Prostate gland (tissue), 2 donors: ENCODE results near the gene PDZRN3. TPM values are rescaled to one million over a fixed set of nuclear protein-coding genes. Genes with fewer than 3 reads are reported as not detected.

Experiments used
- DNase-seq: peaks from one replicate; pipeline ENCODE4 v3.0.0-alpha.2; 2019; ENCODE audit warnings: low spot score
- H3K27ac ChIP-seq, 2 donors: fragments of 200-600 bp; sonication (generic); 2 replicates each; pipeline ENCODE4 v1.5.1; 2017 to 2019
- H3K27me3 ChIP-seq: fragments of 200-600 bp; sonication (generic); replicated peaks from 2 replicates; pipeline ENCODE4 v1.5.1; 2019; ENCODE audit not compliant: insufficient read depth
- H3K36me3 ChIP-seq, 2 donors: fragments of 200-600 bp; sonication (generic); 1 replicate in 1 of 2; 2 replicates in 1 of 2; pipeline versions ENCODE4 v1.5.1 to v1.8.1; 2017 to 2019
- H3K4me1 ChIP-seq: fragments of 200-600 bp; sonication (generic); replicated peaks from 2 replicates; pipeline ENCODE4 v1.5.1; 2019
- H3K4me3 ChIP-seq, 2 donors: fragments of 200-600 bp; sonication (generic); 2 replicates each; pipeline ENCODE4 v1.5.1; 2017 to 2019
- H3K9me3 ChIP-seq: fragments of 200-600 bp; sonication (generic); 2 replicates; pipeline ENCODE4 v1.5.1; 2017
- CTCF ChIP-seq, 4 experiments: fragments of 200-600 bp in 2 of 4; fragments of 450-650 bp in 2 of 4; sonication (generic) in 2 of 4; IDR thresholded peaks; 1 replicate in 3 of 4; 2 replicates in 1 of 4; pipeline ENCODE4 v1.5.1; 2016 to 2019; ENCODE audit warnings: antibody characterized with exemption in 4 of 4, mild to moderate bottlenecking in 2 of 4, moderate library complexity in 2 of 4
- POLR2A ChIP-seq: fragments of 450-650 bp; IDR thresholded peaks from one replicate; pipeline ENCODE4 v1.6.1; 2016; ENCODE audit warnings: antibody characterized with exemption, mild to moderate bottlenecking
- POLR2AphosphoS5 ChIP-seq: sonication (generic); formaldehyde crosslinking; IDR thresholded peaks from one replicate; pipeline ENCODE4 v1.6.1; 2017; ENCODE audit warnings: antibody characterized with exemption
- WGBS: methylation state at CpG from one replicate; pipeline ENCODE4 v1.1.5; 2018; 5-methylcytosine and 5-hydroxymethylcytosine counted together
- intact Hi-C: fragments of 100-400 bp; cut with DNase I; formaldehyde crosslinking; loops from one replicate; pipeline ENCODE4 v1.14.2; 2022
- total RNA-seq, 2 donors: library from RNA; depleted of rRNA; stranded (reverse); fragments of >200 nt; gene quantifications; one replicate each; pipeline ENCODE4 v1.1.0, GENCODE V29; 2016

Gene PDZRN3
- total RNA-seq, 2 donors from 2014 or later, result 80.9 to 143 TPM

DNA sequence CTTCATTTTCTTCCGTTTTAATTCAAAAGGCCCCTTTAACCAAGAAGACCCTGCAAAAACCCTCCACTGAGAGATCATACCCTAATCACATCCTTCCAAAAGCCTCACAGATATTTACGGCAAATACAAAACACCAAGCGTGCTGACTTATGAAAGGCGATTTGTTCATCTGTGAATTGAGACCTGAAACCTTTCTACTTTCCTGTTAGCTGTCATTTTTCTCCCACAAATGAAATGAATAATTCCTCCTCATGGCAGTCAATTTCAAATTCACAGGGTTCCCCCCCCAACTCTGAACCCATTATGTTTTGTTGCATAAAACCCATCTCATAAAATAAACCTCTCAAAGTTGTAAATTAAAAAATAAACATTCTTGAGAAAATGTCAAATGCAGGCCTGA lies 149.6 kb downstream of the PDZRN3 start:
- H3K4me1 ChIP-seq, result no peaks in the 10 kb centered on the region
- H3K27me3 ChIP-seq, result no peaks in the 10 kb centered on the region
- intact Hi-C loops, result no loop called here
- 91% methylated on average over 4 of the region's 4 CpGs for WGBS
- TF ChIP-seq POLR2A (no peak), CTCF (IDR thresholded peaks at IDR 0.05) (no peak), POLR2AphosphoS5 (no peak)
- no peak overlapping the region for H3K4me3 ChIP-seq
- no peaks in the 10 kb centered on the region for H3K9me3 ChIP-seq
- DNase-seq, result no peak
- H3K27ac ChIP-seq, result no peak overlapping the region
- H3K36me3 ChIP-seq, result no peaks in the 10 kb centered on the region

- Histone ChIP-seq H3K4me1 (no peaks in the 10 kb centered on the region), H3K9me3 (no peaks in the 10 kb centered on the region), H3K27ac (no peak overlapping the region), H3K4me3 (no peak overlapping the region), H3K36me3 (no peaks in the 10 kb centered on the region), H3K27me3 (no peaks in the 10 kb centered on the region)
- intact Hi-C loops, result no loop called here
- TF ChIP-seq POLR2A (no peak), POLR2AphosphoS5 (no peak), CTCF (IDR thresholded peaks at IDR 0.05) (no peak)
- WGBS, result 96% methylated on average over 1 of the region's 1 CpG
- DNase-seq, result no peak
Measured at GRCh38 chr3:73474619-73475018, 150.1 kb downstream of the PDZRN3 start.

DNA sequence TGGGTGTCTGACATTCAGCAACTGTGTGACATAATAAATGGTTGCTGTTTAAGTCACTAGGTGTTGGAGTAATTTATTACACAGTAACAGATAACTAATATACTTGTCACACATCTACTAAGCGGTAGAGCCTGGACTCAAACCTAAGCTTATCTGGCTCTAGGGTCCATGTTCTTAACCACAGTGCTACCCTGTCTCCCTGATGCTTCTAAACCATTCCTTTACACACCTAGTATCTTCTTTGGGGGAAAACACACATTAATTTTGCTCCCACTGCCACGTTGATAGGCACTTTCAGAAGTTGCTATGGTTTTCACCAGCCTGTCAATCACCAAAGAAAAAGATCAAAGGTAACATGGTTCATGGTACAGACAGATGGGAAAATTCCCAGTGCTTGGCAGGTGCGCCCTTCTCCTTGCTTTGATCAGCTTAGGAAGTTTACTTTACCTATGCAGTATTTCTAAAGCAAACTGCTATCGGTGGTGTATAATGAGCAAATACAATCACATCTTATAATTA lies 150.8 kb downstream of the PDZRN3 start:
- no peak overlapping the region for H3K27ac ChIP-seq
- intact Hi-C loops, result no loop called here
- 61% methylated on average over 4 of the region's 4 CpGs for WGBS
- H3K9me3 ChIP-seq, result no peaks in the 10 kb centered on the region
- H3K4me1 ChIP-seq, result no peaks in the 10 kb centered on the region
- DNase-seq, result no peak
- H3K4me3 ChIP-seq, result no peak overlapping the region
- H3K36me3 ChIP-seq, result no peaks in the 10 kb centered on the region
- no peak for TF ChIP-seq CTCF (IDR thresholded peaks at IDR 0.05)
- TF ChIP-seq POLR2A, result no peak
- TF ChIP-seq POLR2AphosphoS5, result no peak
- no peaks in the 10 kb centered on the region for H3K27me3 ChIP-seq

DNA sequence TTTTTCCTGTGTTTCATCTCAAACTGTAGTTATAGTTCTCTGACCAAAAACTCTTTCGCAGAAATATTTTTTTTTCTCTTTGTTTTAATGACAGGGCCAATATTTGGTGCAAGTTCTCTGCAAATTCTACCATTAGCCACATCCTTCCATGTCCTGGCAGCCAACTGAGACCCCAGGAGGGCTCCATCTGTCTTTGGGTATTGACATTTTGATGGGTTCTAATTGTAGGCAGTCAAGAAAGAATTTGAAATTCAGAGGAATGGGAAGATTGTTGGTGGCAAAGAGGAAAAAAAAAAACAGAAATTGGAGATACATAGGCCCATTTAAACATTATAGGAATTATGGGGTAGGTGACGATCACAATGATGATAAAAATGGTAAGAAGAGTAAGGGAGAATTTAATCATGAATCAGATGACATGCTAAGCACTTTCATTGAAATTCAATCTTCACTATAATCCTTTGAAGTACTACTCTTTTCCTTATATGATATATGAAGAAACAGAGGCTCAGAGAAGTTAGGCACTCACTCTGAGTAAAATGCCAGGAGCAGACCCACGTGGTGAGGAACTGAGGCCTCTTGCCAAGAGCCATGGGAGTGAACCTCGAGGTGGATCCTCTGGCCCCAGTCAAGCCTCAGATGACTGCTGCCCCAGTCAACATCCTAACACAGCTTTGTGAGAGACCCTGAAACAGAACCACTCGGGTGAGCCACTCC lies 151.4 kb downstream of the PDZRN3 start:
- Histone ChIP-seq H3K4me1 (no peaks in the 10 kb centered on the region), H3K36me3 (no peaks in the 10 kb centered on the region), H3K27ac (no peak overlapping the region), H3K4me3 (no peak overlapping the region), H3K27me3 (no peaks in the 10 kb centered on the region), H3K9me3 (no peaks in the 10 kb centered on the region)
- TF ChIP-seq CTCF (IDR thresholded peaks at IDR 0.05) (no peak), POLR2A (no peak), POLR2AphosphoS5 (no peak)
- DNase-seq, result no peak
- intact Hi-C loops, result no loop called here
- WGBS, result 62% methylated on average over 5 of the region's 5 CpGs
